ENCODE results near the gene PGLYRP2.

The PGLYRP2 gene

GRCh38 chr19:15432629-15433518, 46.4 kb downstream of the PGLYRP2 start:
- Histone ChIP-seq H3K27me3 (replicated peaks; ENCODE audit: control insufficient read depth, insufficient read depth, low read length, poor library complexity, severe bottlenecking) (no peaks in the 10 kb centered on the region), H3K36me3 (ENCODE audit: control insufficient read depth, insufficient read depth, low read length) (peaks cover 9% of the 10 kb centered on the region), H3K9me3 (ENCODE audit: control insufficient read depth, low read length) (no peaks in the 10 kb centered on the region), H3K4me3 (ENCODE audit: insufficient read depth, low read depth, low read length, poor library complexity, severe bottlenecking) (peak overlapping the region; percentile 60), H3K4me1 (ENCODE audit: control insufficient read depth, insufficient read depth, low read length, poor library complexity, severe bottlenecking) (peaks cover 18% of the 10 kb centered on the region), H3K27ac (ENCODE audit: insufficient read depth, low read length, poor library complexity, severe bottlenecking) (peak overlapping the region; percentile 64)
- DNase-seq: peak; percentile 82 to 86 (median 84)

DNA sequence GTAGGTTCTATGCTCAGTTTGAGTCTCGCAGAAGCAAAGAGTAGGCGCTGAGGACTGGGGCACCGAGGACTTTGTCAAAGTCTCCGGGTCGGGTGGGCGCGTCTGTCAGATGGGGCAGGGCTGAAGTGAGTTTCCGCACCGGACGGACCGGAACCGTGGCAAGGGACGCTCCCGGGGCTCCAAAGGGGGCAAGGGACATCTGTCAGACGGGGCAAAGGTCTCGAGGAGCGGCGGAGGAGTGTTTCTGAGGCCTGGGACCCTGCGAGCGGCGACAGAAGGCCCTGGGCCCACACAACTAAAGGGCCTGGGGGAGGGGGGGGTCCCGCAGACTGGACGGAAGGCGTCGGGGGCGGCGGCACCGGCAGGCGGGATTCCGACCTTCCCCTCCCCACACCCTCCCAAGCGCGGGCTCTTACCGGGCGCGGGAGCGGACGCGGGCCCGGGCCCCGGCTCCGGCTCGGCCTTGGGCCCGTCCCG, 47.2 kb downstream of the PGLYRP2 start:
- Histone ChIP-seq H3K27ac (ENCODE audit: insufficient read depth, low read length, poor library complexity, severe bottlenecking) (peak overlapping the region; percentile 66), H3K27me3 (replicated peaks; ENCODE audit: control insufficient read depth, insufficient read depth, low read length, poor library complexity, severe bottlenecking) (no peaks in the 10 kb centered on the region), H3K4me1 (ENCODE audit: control insufficient read depth, insufficient read depth, low read length, poor library complexity, severe bottlenecking) (peaks cover 18% of the 10 kb centered on the region), H3K9me3 (ENCODE audit: control insufficient read depth, low read length) (no peaks in the 10 kb centered on the region), H3K36me3 (ENCODE audit: control insufficient read depth, insufficient read depth, low read length) (peaks cover 16% of the 10 kb centered on the region), H3K4me3 (ENCODE audit: insufficient read depth, low read depth, low read length, poor library complexity, severe bottlenecking) (peak overlapping the region; percentile 63)
- no peak for DNase-seq

GRCh38 chr19:15431396-15432017, 47.8 kb downstream of the PGLYRP2 start:
- H3K36me3 ChIP-seq (ENCODE audit: control insufficient read depth, insufficient read depth, low read length): peaks cover 22% of the 10 kb centered on the region
- H3K27me3 ChIP-seq (replicated peaks; ENCODE audit: control insufficient read depth, insufficient read depth, low read length, poor library complexity, severe bottlenecking): no peaks in the 10 kb centered on the region
- peak overlapping the region; percentile 63 for H3K4me3 ChIP-seq (ENCODE audit: insufficient read depth, low read depth, low read length, poor library complexity, severe bottlenecking)
- peak overlapping the region; percentile 66 for H3K27ac ChIP-seq (ENCODE audit: insufficient read depth, low read length, poor library complexity, severe bottlenecking)
- H3K4me1 ChIP-seq (ENCODE audit: control insufficient read depth, insufficient read depth, low read length, poor library complexity, severe bottlenecking): peaks cover 18% of the 10 kb centered on the region
- H3K9me3 ChIP-seq (ENCODE audit: control insufficient read depth, low read length): no peaks in the 10 kb centered on the region
- no peak for DNase-seq

DNA sequence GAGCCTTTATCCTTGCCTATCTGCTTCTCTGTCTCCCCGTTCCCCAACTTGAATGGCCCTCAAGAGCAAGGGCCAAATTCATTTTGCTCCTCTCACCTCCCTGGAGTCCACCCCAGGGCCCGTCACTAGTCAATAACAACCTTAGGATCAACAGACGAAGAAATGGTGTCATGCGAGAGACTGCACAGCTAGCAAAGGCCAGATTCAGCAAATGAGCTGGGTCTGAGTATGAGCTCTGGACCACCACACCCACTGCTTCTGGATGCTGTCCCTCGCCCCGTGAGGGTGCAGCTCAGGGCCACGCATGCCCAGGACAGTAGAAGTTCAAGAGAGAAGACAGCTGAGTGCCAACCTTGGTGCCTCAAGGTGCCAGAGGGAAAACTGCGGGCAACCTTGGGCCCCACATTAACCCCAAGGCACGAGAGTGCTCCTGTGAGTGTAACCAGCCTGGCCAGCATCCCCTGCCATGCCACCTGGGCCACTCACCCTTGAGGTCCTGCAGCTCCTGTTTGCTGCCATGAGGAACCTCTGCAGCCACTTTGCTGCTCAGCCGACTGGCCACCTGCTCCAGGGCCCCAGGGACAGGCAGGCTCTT, 48.7 kb downstream of the PGLYRP2 start:
- Histone ChIP-seq H3K9me3 (ENCODE audit: control insufficient read depth, low read length) (no peaks in the 10 kb centered on the region), H3K27me3 (replicated peaks; ENCODE audit: control insufficient read depth, insufficient read depth, low read length, poor library complexity, severe bottlenecking) (no peaks in the 10 kb centered on the region), H3K4me1 (ENCODE audit: control insufficient read depth, insufficient read depth, low read length, poor library complexity, severe bottlenecking) (peaks cover 18% of the 10 kb centered on the region), H3K36me3 (ENCODE audit: control insufficient read depth, insufficient read depth, low read length) (peaks cover 26% of the 10 kb centered on the region), H3K27ac (ENCODE audit: insufficient read depth, low read length, poor library complexity, severe bottlenecking) (no peak overlapping the region), H3K4me3 (ENCODE audit: insufficient read depth, low read depth, low read length, poor library complexity, severe bottlenecking) (no peak overlapping the region)
- no peak for DNase-seq

DNA sequence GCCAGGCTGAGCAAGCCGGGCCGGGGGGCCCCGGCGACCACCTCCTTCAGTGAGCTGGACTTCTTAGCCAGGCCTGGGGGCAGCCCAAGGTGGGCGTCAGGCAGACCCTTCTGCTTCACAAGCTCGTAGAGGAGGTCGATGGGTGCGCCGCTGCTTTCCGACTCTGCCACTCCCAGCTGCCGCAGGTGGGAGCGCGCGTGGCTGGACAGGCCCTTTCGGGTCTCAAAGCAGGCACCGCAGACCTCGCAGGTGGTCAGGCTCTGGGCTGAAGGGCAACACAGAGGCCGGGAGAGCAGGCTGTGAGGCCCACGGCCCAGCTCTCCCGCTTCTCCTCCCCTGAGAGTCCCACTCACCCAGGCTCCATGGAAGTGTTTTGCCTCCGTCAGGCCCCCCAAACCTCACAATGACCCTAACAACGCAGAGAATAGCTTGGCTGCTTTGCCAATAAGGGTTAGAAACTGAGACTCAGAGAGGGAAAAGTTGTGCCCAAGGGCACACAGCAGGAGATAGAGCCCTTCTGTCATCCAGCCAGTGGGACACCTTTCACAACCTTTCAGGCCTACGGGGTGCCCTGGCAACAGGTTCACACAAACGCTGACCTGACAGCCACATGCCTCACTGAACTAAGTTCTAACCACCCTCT, 49.4 kb downstream of the PGLYRP2 start:
- H3K36me3 ChIP-seq (ENCODE audit: control insufficient read depth, insufficient read depth, low read length): peaks cover 32% of the 10 kb centered on the region
- no peak overlapping the region for H3K27ac ChIP-seq (ENCODE audit: insufficient read depth, low read length, poor library complexity, severe bottlenecking)
- peaks cover 18% of the 10 kb centered on the region for H3K4me1 ChIP-seq (ENCODE audit: control insufficient read depth, insufficient read depth, low read length, poor library complexity, severe bottlenecking)
- DNase-seq: no peak
- no peaks in the 10 kb centered on the region for H3K9me3 ChIP-seq (ENCODE audit: control insufficient read depth, low read length)
- H3K27me3 ChIP-seq (replicated peaks; ENCODE audit: control insufficient read depth, insufficient read depth, low read length, poor library complexity, severe bottlenecking): no peaks in the 10 kb centered on the region
- H3K4me3 ChIP-seq (ENCODE audit: insufficient read depth, low read depth, low read length, poor library complexity, severe bottlenecking): no peak overlapping the region

GRCh38 chr19:15428956-15429824, 50.1 kb downstream of the PGLYRP2 start:
- no peak for DNase-seq
- H3K9me3 ChIP-seq (ENCODE audit: control insufficient read depth, low read length): no peaks in the 10 kb centered on the region
- peaks cover 18% of the 10 kb centered on the region for H3K4me1 ChIP-seq (ENCODE audit: control insufficient read depth, insufficient read depth, low read length, poor library complexity, severe bottlenecking)
- no peak overlapping the region for H3K27ac ChIP-seq (ENCODE audit: insufficient read depth, low read length, poor library complexity, severe bottlenecking)
- H3K4me3 ChIP-seq (ENCODE audit: insufficient read depth, low read depth, low read length, poor library complexity, severe bottlenecking): no peak overlapping the region
- H3K27me3 ChIP-seq (replicated peaks; ENCODE audit: control insufficient read depth, insufficient read depth, low read length, poor library complexity, severe bottlenecking): no peaks in the 10 kb centered on the region
- H3K36me3 ChIP-seq (ENCODE audit: control insufficient read depth, insufficient read depth, low read length): peaks cover 38% of the 10 kb centered on the region

DNA sequence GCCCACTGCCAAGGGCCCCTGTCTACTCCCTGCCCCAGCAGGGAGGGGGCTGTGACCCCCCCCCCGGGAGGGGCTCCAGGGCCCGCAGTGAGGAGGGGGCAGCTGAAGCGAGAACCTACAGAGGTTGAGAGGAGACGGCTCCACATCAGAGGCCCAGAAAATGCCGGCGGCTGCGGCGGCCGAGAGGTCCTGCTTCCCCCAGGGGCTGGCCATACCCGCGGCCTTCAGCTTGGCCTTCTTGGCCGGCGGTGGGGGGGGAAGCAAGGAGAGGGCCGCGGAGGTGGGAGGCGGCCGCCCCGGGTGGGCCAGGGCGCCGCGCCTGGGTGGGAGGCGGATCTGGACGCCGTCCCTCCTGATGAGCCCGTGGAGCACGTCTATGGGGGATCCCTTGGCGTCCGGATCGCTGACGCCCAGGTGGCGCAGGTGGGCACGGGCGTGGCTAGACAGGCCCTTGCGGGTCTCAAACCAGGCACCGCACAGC, 51.3 kb downstream of the PGLYRP2 start:
- Histone ChIP-seq H3K36me3 (ENCODE audit: control insufficient read depth, insufficient read depth, low read length) (peaks cover 49% of the 10 kb centered on the region), H3K27me3 (replicated peaks; ENCODE audit: control insufficient read depth, insufficient read depth, low read length, poor library complexity, severe bottlenecking) (no peaks in the 10 kb centered on the region), H3K9me3 (ENCODE audit: control insufficient read depth, low read length) (no peaks in the 10 kb centered on the region), H3K4me3 (ENCODE audit: insufficient read depth, low read depth, low read length, poor library complexity, severe bottlenecking) (no peak overlapping the region), H3K27ac (ENCODE audit: insufficient read depth, low read length, poor library complexity, severe bottlenecking) (no peak overlapping the region), H3K4me1 (ENCODE audit: control insufficient read depth, insufficient read depth, low read length, poor library complexity, severe bottlenecking) (peaks cover 14% of the 10 kb centered on the region)
- DNase-seq: no peak

DNA sequence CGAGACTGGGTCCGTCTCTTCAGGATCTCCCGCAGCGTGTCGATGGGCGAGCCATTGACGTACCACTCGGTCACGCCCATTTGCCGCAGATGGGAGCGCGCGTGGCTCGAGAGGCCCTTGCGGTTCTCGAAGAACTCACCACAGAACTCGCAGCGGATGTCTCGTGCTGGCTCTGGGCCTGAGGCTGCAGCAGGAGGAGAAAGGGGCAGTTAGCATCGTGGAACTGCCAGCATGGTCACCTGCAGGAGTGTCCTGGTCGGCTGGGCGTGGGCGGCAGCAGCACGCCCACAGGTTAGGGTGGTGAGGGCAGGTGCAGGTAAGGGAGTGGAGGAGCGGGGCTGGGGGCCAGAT, 52.0 kb downstream of the PGLYRP2 start:
- Histone ChIP-seq H3K27ac (ENCODE audit: insufficient read depth, low read length, poor library complexity, severe bottlenecking) (no peak overlapping the region), H3K27me3 (replicated peaks; ENCODE audit: control insufficient read depth, insufficient read depth, low read length, poor library complexity, severe bottlenecking) (no peaks in the 10 kb centered on the region), H3K4me1 (ENCODE audit: control insufficient read depth, insufficient read depth, low read length, poor library complexity, severe bottlenecking) (peaks cover 14% of the 10 kb centered on the region), H3K4me3 (ENCODE audit: insufficient read depth, low read depth, low read length, poor library complexity, severe bottlenecking) (no peak overlapping the region), H3K9me3 (ENCODE audit: control insufficient read depth, low read length) (no peaks in the 10 kb centered on the region), H3K36me3 (ENCODE audit: control insufficient read depth, insufficient read depth, low read length) (peaks cover 56% of the 10 kb centered on the region)
- no peak for DNase-seq

Data from effector memory CD4-positive, alpha-beta T cell (primary cell).